NOMO-1 treated with dmso at 0.1 percent for 144 hours (cell line): ENCODE results near the gene MXRA8.
"Not testable (repeated sequence)": the region's sequence is repeated elsewhere in the genome, so short reads cannot be mapped to it uniquely, and the experiment has no call there.

Experiments used
- DNase-seq: peaks from one replicate; lab custom pipeline; 2025; ENCODE audit not compliant: unreplicated experiment; lab: John Stamatoyannopoulos, UW

The MXRA8 gene

GRCh38 chr1:1393428-1393827 is 35.1 kb upstream of the MXRA8 start:
- DNase-seq: no peak

- DNase-seq: no peak
These were observed 34.7 kb upstream of the MXRA8 start for GRCh38 chr1:1393014-1393413.

GRCh38 chr1:1391225-1391624 is 32.9 kb upstream of the MXRA8 start:
- no peak for DNase-seq

GRCh38 chr1:1390675-1391074 is 32.3 kb upstream of the MXRA8 start:
- no peak for DNase-seq

GRCh38 chr1:1388078-1388472 is 29.7 kb upstream of the MXRA8 start:
- DNase-seq: no peak

GRCh38 chr1:1387098-1388077 is 29.0 kb upstream of the MXRA8 start:
- no peak for DNase-seq

GRCh38 chr1:1385931-1386330 is 27.6 kb upstream of the MXRA8 start:
- no peak for DNase-seq

- DNase-seq: not testable (repeated sequence)
These were observed 27.0 kb upstream of the MXRA8 start for GRCh38 chr1:1385339-1385738.

GRCh38 chr1:1381294-1381693 is 22.9 kb upstream of the MXRA8 start:
- DNase-seq: no peak

GRCh38 chr1:1380860-1381259 is 22.5 kb upstream of the MXRA8 start:
- DNase-seq: no peak

- no peak for DNase-seq
These were observed 19.3 kb upstream of the MXRA8 start for GRCh38 chr1:1377540-1378205.

GRCh38 chr1:1376551-1377226 is 18.3 kb upstream of the MXRA8 start:
- no peak for DNase-seq

- DNase-seq: peak; percentile 98
These were observed 16.7 kb upstream of the MXRA8 start, which contains the start of gene AURKAIP1 for GRCh38 chr1:1374929-1375662. Gene AURKAIP1, minus strand, starts transcription at chr1:1375207. Its CDS starts 451 bp downstream, at chr1:1374756.

- DNase-seq: no peak
These were observed 16.2 kb upstream of the MXRA8 start for GRCh38 chr1:1374589-1374928.

GRCh38 chr1:1373815-1374588 is 15.6 kb upstream of the MXRA8 start:
- DNase-seq: no peak

- no peak for DNase-seq
These were observed 14.9 kb upstream of the MXRA8 start for GRCh38 chr1:1373051-1373814.

- DNase-seq: peak; percentile 58
These were observed 13.7 kb upstream of the MXRA8 start for GRCh38 chr1:1371746-1372711.

- DNase-seq: peak; percentile 94
These were observed 13.0 kb upstream of the MXRA8 start for GRCh38 chr1:1371364-1371745.
